K562 (cell line): ENCODE data around the gene KIF4B. TPM values are rescaled to one million over a fixed set of nuclear protein-coding genes. Genes with fewer than 3 reads are reported as not detected.

Experiments
- ATF2 ChIP-seq: sonication (generic); formaldehyde crosslinking; IDR thresholded peaks from 2 replicates; pipeline ENCODE4 v1.8.1; 2022; ENCODE audit warnings: missing genetic modification reagents
- CBX2 ChIP-seq: fragments of 200-600 bp; sonication (generic); IDR thresholded peaks from one replicate; pipeline ENCODE4 v1.6.1; 2012; ENCODE audit warnings: mild to moderate bottlenecking, low read length, inconsistent platforms; ENCODE audit not compliant: insufficient read depth, poor library complexity, severe bottlenecking
- CTBP1 ChIP-seq: fragments of 450-650 bp; IDR thresholded peaks from 2 replicates; pipeline ENCODE4 v1.6.1; 2016; ENCODE audit warnings: borderline replicate concordance
- MECOM ChIP-seq: fragments of 250-450 bp; sonication (Bioruptor Pico); IDR thresholded peaks from 2 replicates; pipeline ENCODE4 v1.8.0; 2022; ENCODE audit warnings: inconsistent platforms
- MIER1 ChIP-seq: fragments of 450-650 bp; IDR thresholded peaks from 2 replicates; pipeline ENCODE4 v1.6.1; 2016; ENCODE audit warnings: antibody characterized with exemption, mild to moderate bottlenecking, low read depth
- NR1H2 ChIP-seq: sonication (generic); formaldehyde crosslinking; IDR thresholded peaks from 2 replicates; pipeline ENCODE4 v1.4.0; 2020; ENCODE audit warnings: mild to moderate bottlenecking, missing genetic modification reagents
- SMAD3 ChIP-seq: fragments of 450-650 bp; formaldehyde crosslinking; conservative IDR thresholded peaks from 2 replicates; pipeline ENCODE4 v1.4.0; 2020; ENCODE audit warnings: mild to moderate bottlenecking
- STAG1 ChIP-seq: sonication (generic); formaldehyde crosslinking; IDR thresholded peaks from 2 replicates; pipeline ENCODE4 v1.5.0; 2020; ENCODE audit warnings: missing genetic modification reagents, borderline replicate concordance
- ZNF518B ChIP-seq: fragments of 250-450 bp; sonication (Bioruptor Pico); IDR thresholded peaks from 2 replicates; pipeline ENCODE4 v1.5.0; 2021; ENCODE audit warnings: mild to moderate bottlenecking, moderate library complexity
- polyA plus RNA-seq, 8 experiments: library from polyadenylated mRNA; depleted of rRNA in 4 of 8; stranded (reverse) in 5 of 8; unstranded in 3 of 8; fragments of >200 nt; fragmentation: Nextera tagmentation in 2 of 8; fragmentation: Illumina TruSeq in 1 of 8; extraction: Ambion mirVana in 2 of 8; extraction: Trizol in 1 of 8; gene quantifications; 2 replicates each; pipeline versions ENCODE4 v1.2.1 to v1.2.3, GENCODE V29; 2011 to 2014; ENCODE audit warnings: inconsistent platforms in 1 of 8, missing spikeins in 1 of 8
- total RNA-seq, 7 experiments: library from RNA; depleted of rRNA in 6 of 7; stranded (reverse); fragments of >200 nt in 6 of 7; fragmentation: Illumina TruSeq in 2 of 7; extraction: Trizol in 2 of 7; gene quantifications; 2 replicates each; pipeline versions ENCODE4 v1.2.1 to v1.2.3, GENCODE V29; 2011 to 2021; ENCODE audit warnings: low replicate concordance in 1 of 7
- TF ChIP-seq, protein P1 (sequence below), 2 experiments: fragments of 450-650 bp; formaldehyde crosslinking in 1 of 2; IDR thresholded peaks; 2 replicates each; pipeline versions ENCODE4 v1.4.0 to v1.6.1; 2014 to 2020; ENCODE audit warnings: mild to moderate bottlenecking in 2 of 2, borderline replicate concordance in 1 of 2, low read depth in 1 of 2
- TF ChIP-seq, protein P2 (sequence below), 3 experiments: IDR thresholded peaks in 2 of 3; conservative IDR thresholded peaks in 1 of 3; 2 replicates each; pipeline ENCODE4 v1.5.1; 2011 to 2012; ENCODE audit warnings: low read length in 3 of 3, mild to moderate bottlenecking in 3 of 3, control low read depth in 2 of 3, improper control_type of control experiment in 1 of 3, inconsistent platforms in 1 of 3, low read depth in 1 of 3, mixed read lengths in 1 of 3, moderate library complexity in 1 of 3; ENCODE audit not compliant: insufficient read depth in 2 of 3

KIF4B gene
- total and polyA plus RNA-seq, 9 of the 15 experiments (the other 6 are each of a cell fraction or from before 2014, with no cell fraction given): 0.01 to 0.09 (median 0.07) TPM; not detected in 2

DNA sequence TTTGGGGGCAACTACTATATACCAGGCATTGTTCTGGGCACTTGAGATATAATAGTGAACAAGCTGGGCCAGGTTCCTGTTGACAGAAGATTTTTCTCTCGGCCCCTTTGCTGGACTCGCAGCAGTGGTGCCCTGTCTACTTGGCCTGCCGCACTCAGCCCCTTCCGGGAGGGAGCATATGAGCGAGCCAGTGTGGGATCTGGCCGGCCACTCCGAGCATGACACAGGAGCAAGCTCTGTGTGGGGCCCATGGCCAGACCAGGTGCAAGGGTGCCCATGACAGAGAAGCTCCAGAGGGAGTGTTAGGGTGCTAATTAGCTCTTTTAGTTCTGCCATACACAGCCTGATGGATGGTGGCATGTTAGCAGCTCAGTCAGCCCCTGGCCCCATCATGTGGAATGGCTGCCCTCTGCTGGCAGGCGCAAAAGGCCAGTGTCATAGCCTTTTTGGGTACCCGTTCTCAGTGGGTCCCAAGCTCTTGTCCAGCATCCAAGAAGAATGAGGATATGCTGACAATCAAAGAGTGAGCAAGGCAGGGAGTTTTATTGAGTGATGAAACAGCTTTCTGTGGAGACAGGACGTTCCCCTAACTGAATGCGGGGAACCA, 9.3 kb upstream of the KIF4B start (continued):
- TF ChIP-seq ZNF518B (no peak), CBX2 (no peak), CTBP1 (peak; percentile 32; the same call in 1 of the 2 replicates), SMAD3 (CRISPR knock-in tag) (no peak), STAG1 (CRISPR knock-in tag) (peak; percentile 58; the same call in 1 of the 2 replicates), ATF2 (CRISPR knock-in tag) (no peak), MECOM (CRISPR knock-in tag) (no peak), NR1H2 (no peak), MIER1 (no peak)
- TF ChIP-seq, protein P1, sequence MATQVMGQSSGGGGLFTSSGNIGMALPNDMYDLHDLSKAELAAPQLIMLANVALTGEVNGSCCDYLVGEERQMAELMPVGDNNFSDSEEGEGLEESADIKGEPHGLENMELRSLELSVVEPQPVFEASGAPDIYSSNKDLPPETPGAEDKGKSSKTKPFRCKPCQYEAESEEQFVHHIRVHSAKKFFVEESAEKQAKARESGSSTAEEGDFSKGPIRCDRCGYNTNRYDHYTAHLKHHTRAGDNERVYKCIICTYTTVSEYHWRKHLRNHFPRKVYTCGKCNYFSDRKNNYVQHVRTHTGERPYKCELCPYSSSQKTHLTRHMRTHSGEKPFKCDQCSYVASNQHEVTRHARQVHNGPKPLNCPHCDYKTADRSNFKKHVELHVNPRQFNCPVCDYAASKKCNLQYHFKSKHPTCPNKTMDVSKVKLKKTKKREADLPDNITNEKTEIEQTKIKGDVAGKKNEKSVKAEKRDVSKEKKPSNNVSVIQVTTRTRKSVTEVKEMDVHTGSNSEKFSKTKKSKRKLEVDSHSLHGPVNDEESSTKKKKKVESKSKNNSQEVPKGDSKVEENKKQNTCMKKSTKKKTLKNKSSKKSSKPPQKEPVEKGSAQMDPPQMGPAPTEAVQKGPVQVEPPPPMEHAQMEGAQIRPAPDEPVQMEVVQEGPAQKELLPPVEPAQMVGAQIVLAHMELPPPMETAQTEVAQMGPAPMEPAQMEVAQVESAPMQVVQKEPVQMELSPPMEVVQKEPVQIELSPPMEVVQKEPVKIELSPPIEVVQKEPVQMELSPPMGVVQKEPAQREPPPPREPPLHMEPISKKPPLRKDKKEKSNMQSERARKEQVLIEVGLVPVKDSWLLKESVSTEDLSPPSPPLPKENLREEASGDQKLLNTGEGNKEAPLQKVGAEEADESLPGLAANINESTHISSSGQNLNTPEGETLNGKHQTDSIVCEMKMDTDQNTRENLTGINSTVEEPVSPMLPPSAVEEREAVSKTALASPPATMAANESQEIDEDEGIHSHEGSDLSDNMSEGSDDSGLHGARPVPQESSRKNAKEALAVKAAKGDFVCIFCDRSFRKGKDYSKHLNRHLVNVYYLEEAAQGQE (IDR thresholded peaks at IDR 0.05; ENCODE audit: borderline replicate concordance): peak; percentile 55; the same call in 1 of the 2 replicates
- TF ChIP-seq, protein P1 (CRISPR knock-in tag; IDR thresholded peaks at IDR 0.05; ENCODE audit: low read depth): no peak
- TF ChIP-seq, protein P2, sequence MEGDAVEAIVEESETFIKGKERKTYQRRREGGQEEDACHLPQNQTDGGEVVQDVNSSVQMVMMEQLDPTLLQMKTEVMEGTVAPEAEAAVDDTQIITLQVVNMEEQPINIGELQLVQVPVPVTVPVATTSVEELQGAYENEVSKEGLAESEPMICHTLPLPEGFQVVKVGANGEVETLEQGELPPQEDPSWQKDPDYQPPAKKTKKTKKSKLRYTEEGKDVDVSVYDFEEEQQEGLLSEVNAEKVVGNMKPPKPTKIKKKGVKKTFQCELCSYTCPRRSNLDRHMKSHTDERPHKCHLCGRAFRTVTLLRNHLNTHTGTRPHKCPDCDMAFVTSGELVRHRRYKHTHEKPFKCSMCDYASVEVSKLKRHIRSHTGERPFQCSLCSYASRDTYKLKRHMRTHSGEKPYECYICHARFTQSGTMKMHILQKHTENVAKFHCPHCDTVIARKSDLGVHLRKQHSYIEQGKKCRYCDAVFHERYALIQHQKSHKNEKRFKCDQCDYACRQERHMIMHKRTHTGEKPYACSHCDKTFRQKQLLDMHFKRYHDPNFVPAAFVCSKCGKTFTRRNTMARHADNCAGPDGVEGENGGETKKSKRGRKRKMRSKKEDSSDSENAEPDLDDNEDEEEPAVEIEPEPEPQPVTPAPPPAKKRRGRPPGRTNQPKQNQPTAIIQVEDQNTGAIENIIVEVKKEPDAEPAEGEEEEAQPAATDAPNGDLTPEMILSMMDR (IDR thresholded peaks at IDR 0.05 in 2 of 3, conservative IDR thresholded peaks at IDR 0.05 in 1 of 3; ENCODE audit: insufficient read depth in 2 of 3, low read depth in 1 of 3, low read length in 3 of 3): peak; percentile 56 to 65 (median 60)
